ENCODE measurements around the gene LAIR1.

DNA sequence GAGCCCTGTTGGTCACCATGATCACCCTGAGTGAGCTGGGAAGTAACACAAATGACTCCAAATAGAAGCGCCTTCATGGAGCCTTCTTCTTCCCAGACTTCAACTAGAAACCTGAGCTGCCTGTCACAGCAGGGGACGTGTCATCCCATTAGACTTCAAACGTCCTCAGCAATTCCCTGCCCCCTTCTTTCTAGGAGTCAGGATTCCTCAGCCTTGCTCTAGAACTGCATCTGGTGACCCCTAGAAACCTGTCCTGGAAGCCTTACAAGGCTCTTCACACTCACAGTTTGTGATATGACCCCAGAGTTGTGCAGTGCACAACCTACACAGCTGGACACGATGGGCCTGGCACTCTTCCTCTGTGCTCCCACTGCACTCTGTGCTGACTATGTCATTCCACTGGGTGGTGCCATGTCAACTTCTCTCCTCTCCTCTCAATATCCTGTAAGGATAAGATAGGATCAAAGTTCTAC is 26.9 kb upstream of the LAIR1 start:
- TF ChIP-seq POLR2A (IDR thresholded peaks at IDR 0.05), result no peak
- TF ChIP-seq, protein P1, sequence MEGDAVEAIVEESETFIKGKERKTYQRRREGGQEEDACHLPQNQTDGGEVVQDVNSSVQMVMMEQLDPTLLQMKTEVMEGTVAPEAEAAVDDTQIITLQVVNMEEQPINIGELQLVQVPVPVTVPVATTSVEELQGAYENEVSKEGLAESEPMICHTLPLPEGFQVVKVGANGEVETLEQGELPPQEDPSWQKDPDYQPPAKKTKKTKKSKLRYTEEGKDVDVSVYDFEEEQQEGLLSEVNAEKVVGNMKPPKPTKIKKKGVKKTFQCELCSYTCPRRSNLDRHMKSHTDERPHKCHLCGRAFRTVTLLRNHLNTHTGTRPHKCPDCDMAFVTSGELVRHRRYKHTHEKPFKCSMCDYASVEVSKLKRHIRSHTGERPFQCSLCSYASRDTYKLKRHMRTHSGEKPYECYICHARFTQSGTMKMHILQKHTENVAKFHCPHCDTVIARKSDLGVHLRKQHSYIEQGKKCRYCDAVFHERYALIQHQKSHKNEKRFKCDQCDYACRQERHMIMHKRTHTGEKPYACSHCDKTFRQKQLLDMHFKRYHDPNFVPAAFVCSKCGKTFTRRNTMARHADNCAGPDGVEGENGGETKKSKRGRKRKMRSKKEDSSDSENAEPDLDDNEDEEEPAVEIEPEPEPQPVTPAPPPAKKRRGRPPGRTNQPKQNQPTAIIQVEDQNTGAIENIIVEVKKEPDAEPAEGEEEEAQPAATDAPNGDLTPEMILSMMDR (IDR thresholded peaks at IDR 0.05 in 4 of 5, conservative IDR thresholded peaks at IDR 0.05 in 1 of 5), result no peak
